CD4-positive, CD25-positive, alpha-beta regulatory T cell (primary cell): ENCODE data around the gene SPON1. TPM values are rescaled to one million over a fixed set of nuclear protein-coding genes. Genes with fewer than 3 reads are reported as not detected.

Source experiments
- ATAC-seq, 2 donors: fragments of 150-1000 bp; cut with Tn5 transposase; one replicate each; pipeline ENCODE4 v1.10.0; 2021; ENCODE audit warnings: low read depth in 2 of 2, moderate number of reproducible peaks in 2 of 2, moderate library complexity in 1 of 2
- DNase-seq, 3 donors: peaks; one replicate each; pipeline versions ENCODE4 v3.0.0 to v3.0.0-alpha.2; 2012 to 2022; ENCODE audit warnings: mixed read lengths in 1 of 3
- H3K27ac ChIP-seq: one replicate; pipeline ENCODE4 v1.7.0; 2013; ENCODE audit warnings: mild to moderate bottlenecking, low read length; ENCODE audit not compliant: insufficient read depth, poor library complexity, severe bottlenecking
- H3K27me3 ChIP-seq: one replicate; pipeline ENCODE4 v1.7.0; 2013; ENCODE audit warnings: low read length; ENCODE audit not compliant: control insufficient read depth, insufficient read depth
- H3K36me3 ChIP-seq: one replicate; pipeline ENCODE4 v1.7.0; 2013; ENCODE audit warnings: mild to moderate bottlenecking, low read length, moderate library complexity; ENCODE audit not compliant: control insufficient read depth, insufficient read depth
- H3K4me1 ChIP-seq: 2 replicates; pipeline ENCODE4 v1.7.0; 2013; ENCODE audit warnings: mild to moderate bottlenecking, low read length; ENCODE audit not compliant: insufficient read depth, control insufficient read depth, poor library complexity, severe bottlenecking
- H3K4me3 ChIP-seq: one replicate; pipeline ENCODE4 v1.7.0; 2013; ENCODE audit warnings: low read depth, mild to moderate bottlenecking, low read length, moderate library complexity
- H3K9me3 ChIP-seq, 2 experiments: 1 replicate in 1 of 2; 2 replicates in 1 of 2; pipeline ENCODE4 v1.7.0; 2013; ENCODE audit warnings: low read length in 2 of 2, mild to moderate bottlenecking in 1 of 2, moderate library complexity in 1 of 2; ENCODE audit not compliant: control insufficient read depth in 2 of 2
- H3K27ac Mint-ChIP-seq, 3 donors: one replicate each; pipeline ENCODE4 v1.8.0; 2020 to 2022; ENCODE audit warnings: mild to moderate bottlenecking in 3 of 3, mixed read lengths in 3 of 3, moderate library complexity in 2 of 3
- H3K27me3 Mint-ChIP-seq: one replicate; pipeline ENCODE4 v1.8.0; 2022; ENCODE audit warnings: mild to moderate bottlenecking, mixed read lengths
- H3K36me3 Mint-ChIP-seq: one replicate; pipeline ENCODE4 v1.8.0; 2020; ENCODE audit warnings: mixed read lengths
- H3K4me1 Mint-ChIP-seq, 4 donors: one replicate each; pipeline ENCODE4 v1.8.0; 2020 to 2022; ENCODE audit warnings: mixed read lengths in 4 of 4, mild to moderate bottlenecking in 1 of 4
- H3K4me3 Mint-ChIP-seq, 4 donors: one replicate each; pipeline ENCODE4 v1.8.0; 2020 to 2022; ENCODE audit warnings: mild to moderate bottlenecking in 4 of 4, mixed read lengths in 4 of 4, moderate library complexity in 3 of 4
- H3K9me3 Mint-ChIP-seq, 7 donors: one replicate each; pipeline ENCODE4 v1.8.0; 2020 to 2022; ENCODE audit warnings: mixed read lengths in 7 of 7, mild to moderate bottlenecking in 3 of 7, moderate library complexity in 2 of 7
- polyA plus RNA-seq, 4 donors: library from polyadenylated mRNA; unstranded; fragments of 300-500 nt; fragmentation: Illumina TruSeq; gene quantifications; one replicate each; pipeline ENCODE4 v1.2.3, GENCODE V29; 2021
- total RNA-seq: library from RNA; stranded (reverse); gene quantifications from one replicate; pipeline ENCODE4 v1.2.3, GENCODE V29; 2022

The SPON1 gene
- total RNA-seq, result 0.79 TPM
- polyA plus RNA-seq, result 1 to 10 TPM in 1 of 4 donors, under 1 TPM in 3; 0.45 to 1.2 (median 0.87) TPM

DNA sequence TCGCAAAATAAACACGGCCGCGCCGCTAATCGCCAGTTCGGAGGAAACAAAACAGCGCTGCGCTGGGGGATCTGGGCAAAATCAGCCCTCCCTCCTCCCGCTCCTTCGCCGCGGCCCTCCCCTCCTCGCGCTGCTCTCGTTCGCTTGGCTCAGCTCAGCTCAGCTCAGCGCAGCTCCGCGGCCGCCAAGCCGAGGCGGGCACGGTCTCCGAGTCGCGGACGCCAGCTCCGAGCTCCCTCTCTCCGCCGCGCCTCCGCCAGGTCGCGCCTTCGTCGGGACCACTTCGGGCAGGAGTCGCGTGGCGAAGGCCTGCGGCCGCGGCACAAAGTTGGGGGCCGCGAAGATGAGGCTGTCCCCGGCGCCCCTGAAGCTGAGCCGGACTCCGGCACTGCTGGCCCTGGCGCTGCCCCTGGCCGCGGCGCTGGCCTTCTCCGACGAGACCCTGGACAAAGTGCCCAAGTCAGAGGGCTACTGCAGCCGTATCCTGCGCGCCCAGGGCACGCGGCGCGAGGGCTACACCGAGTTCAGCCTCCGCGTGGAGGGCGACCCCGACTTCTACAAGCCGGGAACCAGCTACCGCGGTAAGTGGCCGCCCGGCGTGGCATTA lies at the start of gene SPON1:
Gene SPON1 (plus strand): TSS at position 162 of the 607 bp plus-strand sequence. CDS start 182 bp downstream, at position 344.
- H3K27me3 ChIP-seq, result peaks cover 46% of the 10 kb centered on the region
- Mint-ChIP-seq H3K27me3 (peaks cover 73% of the 10 kb centered on the region), H3K9me3 (peaks cover 0 to 2% (median 0%) of the 10 kb centered on the region in 7 donors), H3K4me3 (peak within 1 kb of the TSS in 3 of 4 donors; percentile 21 to 85 (median 64)), H3K4me1 (peaks cover 4 to 25% (median 5%) of the 10 kb centered on the region in 4 donors), H3K36me3 (no peaks in the 10 kb centered on the region), H3K27ac (no peak within 1 kb of the TSS)
- H3K27ac ChIP-seq, result no peak within 1 kb of the TSS
- no peak within 1 kb of the TSS for H3K4me3 ChIP-seq
- no peaks in the 10 kb centered on the region for H3K9me3 ChIP-seq
- peaks cover 21% of the 10 kb centered on the region for H3K4me1 ChIP-seq
- ATAC-seq (peak; percentile 50 to 53), DNase-seq (peak in 2 of 3 donors; percentile 30 to 31)
- no peaks in the 10 kb centered on the region for H3K36me3 ChIP-seq

DNA sequence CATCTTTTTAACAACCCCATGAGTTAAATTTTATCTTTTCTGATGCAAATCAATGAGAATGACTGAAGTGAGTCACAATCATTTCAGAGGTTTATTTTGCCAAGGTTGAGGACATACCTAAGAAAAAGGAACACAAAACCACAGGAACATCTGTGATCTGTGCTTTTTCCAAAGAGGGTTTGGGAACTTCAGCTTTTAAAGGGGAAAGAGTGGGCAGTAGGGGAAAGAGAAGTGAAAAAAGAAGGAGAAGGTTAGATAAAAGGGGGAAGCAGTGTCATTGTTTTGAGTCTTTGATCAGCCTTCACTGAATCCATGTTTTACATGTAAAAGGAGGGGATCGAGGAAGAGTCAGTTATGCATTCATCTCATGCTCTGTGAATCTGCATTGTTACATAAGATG lies 45.3 kb upstream of the SPON1 start:
- Histone ChIP-seq H3K27ac (no peak overlapping the region), H3K27me3 (no peaks in the 10 kb centered on the region), H3K4me3 (no peak overlapping the region), H3K4me1 (peaks cover 4% of the 10 kb centered on the region), H3K36me3 (no peaks in the 10 kb centered on the region), H3K9me3 (no peaks in the 10 kb centered on the region)
- Mint-ChIP-seq H3K9me3 (peaks cover 0 to 8% (median 2%) of the 10 kb centered on the region in 7 donors), H3K4me3 (no peak overlapping the region), H3K27ac (no peak overlapping the region), H3K4me1 (peaks cover 0 to 11% (median 5%) of the 10 kb centered on the region in 4 donors), H3K27me3 (peaks cover 48% of the 10 kb centered on the region), H3K36me3 (no peaks in the 10 kb centered on the region)
- DNase-seq (no peak), ATAC-seq (no peak)

DNA sequence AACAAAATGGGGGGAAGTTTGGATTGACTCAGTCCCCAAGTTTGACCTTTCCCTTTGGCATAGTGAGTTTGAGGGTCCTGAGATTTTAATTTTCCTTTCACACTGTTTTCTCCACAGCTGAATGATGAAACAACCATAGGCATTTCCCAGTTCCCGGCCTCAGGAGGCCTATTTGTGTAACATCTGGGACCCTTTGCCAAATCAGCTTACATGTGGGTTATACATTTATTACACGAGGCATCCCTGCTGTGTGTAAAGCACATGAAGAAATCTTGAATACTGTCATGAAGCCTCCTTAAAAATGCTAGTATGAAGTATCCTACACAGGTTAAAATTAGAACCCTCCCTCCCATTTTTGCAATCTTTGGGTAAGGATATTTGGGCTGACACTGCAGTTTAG lies 44.6 kb upstream of the SPON1 start:
- H3K27ac Mint-ChIP-seq, result no peak overlapping the region
- H3K27ac ChIP-seq, result no peak overlapping the region
- H3K4me1 ChIP-seq, result peaks cover 11% of the 10 kb centered on the region
- H3K36me3 ChIP-seq, result no peaks in the 10 kb centered on the region
- peaks cover 42% of the 10 kb centered on the region for H3K27me3 Mint-ChIP-seq
- no peaks in the 10 kb centered on the region for H3K27me3 ChIP-seq
- H3K9me3 ChIP-seq, result no peaks in the 10 kb centered on the region
- no peak for DNase-seq
- no peak overlapping the region for H3K4me3 ChIP-seq
- no peaks in the 10 kb centered on the region for H3K36me3 Mint-ChIP-seq
- ATAC-seq, result no peak
- no peak overlapping the region for H3K4me3 Mint-ChIP-seq
- peaks cover 0 to 17% (median 7%) of the 10 kb centered on the region in 4 donors for H3K4me1 Mint-ChIP-seq
- H3K9me3 Mint-ChIP-seq, result peaks cover 0 to 7% (median 1%) of the 10 kb centered on the region in 7 donors

DNA sequence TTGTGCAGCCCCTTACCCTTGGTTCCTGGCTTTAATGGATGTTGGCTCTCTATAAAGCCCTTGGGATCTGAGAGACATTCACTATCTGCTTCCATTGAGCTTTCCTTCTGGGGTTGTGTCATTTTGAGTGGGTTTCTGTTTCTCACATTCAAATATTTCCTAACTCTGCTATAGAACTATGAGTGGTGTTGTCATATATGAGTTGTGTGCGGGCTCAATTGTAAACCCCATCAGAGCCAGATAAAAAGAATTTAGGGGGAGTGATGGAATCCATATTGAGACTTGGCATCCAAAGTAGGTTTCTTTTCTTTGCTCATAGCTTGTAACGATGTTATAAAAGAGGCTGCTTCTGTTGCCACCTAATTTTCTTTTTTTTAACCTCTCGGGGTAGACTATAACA lies 41.8 kb upstream of the SPON1 start:
- H3K4me1 ChIP-seq, result peaks cover 34% of the 10 kb centered on the region
- ATAC-seq, result no peak
- no peaks in the 10 kb centered on the region for H3K36me3 Mint-ChIP-seq
- H3K9me3 Mint-ChIP-seq, result peaks cover 0 to 5% (median 0%) of the 10 kb centered on the region in 7 donors
- no peaks in the 10 kb centered on the region for H3K9me3 ChIP-seq
- H3K27me3 Mint-ChIP-seq, result peaks cover 34% of the 10 kb centered on the region
- no peak overlapping the region for H3K4me3 ChIP-seq
- peak overlapping the region in 1 of 3 donors; percentile 68 for H3K27ac Mint-ChIP-seq
- no peak overlapping the region for H3K27ac ChIP-seq
- H3K36me3 ChIP-seq, result no peaks in the 10 kb centered on the region
- no peak overlapping the region for H3K4me3 Mint-ChIP-seq
- peaks cover 19 to 45% (median 31%) of the 10 kb centered on the region in 4 donors for H3K4me1 Mint-ChIP-seq
- DNase-seq, result no peak
- H3K27me3 ChIP-seq, result no peaks in the 10 kb centered on the region

DNA sequence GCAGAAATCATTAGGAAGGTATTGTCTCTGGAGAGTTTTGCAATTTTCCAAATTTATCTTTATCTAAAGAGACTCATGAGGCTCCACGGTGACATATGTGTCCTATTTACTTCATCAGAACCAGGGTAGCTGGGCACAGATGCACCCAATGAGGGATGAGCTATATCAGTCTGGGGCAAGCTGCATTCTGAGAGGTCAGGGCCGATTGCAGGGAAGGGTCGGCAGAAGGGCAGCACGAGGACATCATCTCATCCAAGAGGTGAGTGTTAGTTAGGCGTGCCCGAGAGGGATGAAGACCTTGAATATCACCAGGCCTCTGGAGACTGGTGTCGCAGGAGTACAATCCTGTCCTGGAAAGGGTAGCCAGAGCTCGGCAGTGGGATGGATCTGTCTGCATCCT lies 41.0 kb upstream of the SPON1 start:
- Histone ChIP-seq H3K27ac (no peak overlapping the region), H3K4me1 (peaks cover 34% of the 10 kb centered on the region), H3K4me3 (no peak overlapping the region), H3K9me3 (no peaks in the 10 kb centered on the region), H3K36me3 (no peaks in the 10 kb centered on the region), H3K27me3 (no peaks in the 10 kb centered on the region)
- Mint-ChIP-seq H3K4me1 (peaks cover 21 to 48% (median 32%) of the 10 kb centered on the region in 4 donors), H3K27me3 (peaks cover 26% of the 10 kb centered on the region), H3K36me3 (no peaks in the 10 kb centered on the region), H3K27ac (peak overlapping the region in 2 of 3 donors; percentile 20 to 61), H3K4me3 (no peak overlapping the region), H3K9me3 (peaks cover 0 to 5% (median 0%) of the 10 kb centered on the region in 7 donors)
- DNase-seq (no peak), ATAC-seq (no peak)

DNA sequence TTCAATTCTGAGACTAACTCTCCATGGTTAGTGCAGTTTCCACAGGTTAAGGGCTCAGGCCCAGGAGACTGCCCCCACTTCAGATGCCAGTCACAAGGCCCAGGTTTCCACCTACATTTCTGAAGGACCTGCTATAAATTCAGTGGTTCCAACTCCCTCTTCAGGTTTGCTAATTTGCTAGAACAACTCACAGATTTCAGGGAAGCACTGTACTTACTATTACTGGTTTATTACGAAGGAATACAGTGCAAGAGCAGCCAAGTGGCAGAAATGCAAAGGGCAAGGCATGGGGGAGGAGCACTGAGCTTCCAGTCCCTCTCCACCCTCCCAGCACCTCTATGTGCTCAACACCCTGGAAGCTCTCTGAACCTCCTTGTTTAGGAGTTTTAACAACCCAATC lies 39.3 kb upstream of the SPON1 start:
- Histone ChIP-seq H3K4me3 (peak overlapping the region; percentile 74), H3K27ac (peak overlapping the region; percentile 65)

DNA sequence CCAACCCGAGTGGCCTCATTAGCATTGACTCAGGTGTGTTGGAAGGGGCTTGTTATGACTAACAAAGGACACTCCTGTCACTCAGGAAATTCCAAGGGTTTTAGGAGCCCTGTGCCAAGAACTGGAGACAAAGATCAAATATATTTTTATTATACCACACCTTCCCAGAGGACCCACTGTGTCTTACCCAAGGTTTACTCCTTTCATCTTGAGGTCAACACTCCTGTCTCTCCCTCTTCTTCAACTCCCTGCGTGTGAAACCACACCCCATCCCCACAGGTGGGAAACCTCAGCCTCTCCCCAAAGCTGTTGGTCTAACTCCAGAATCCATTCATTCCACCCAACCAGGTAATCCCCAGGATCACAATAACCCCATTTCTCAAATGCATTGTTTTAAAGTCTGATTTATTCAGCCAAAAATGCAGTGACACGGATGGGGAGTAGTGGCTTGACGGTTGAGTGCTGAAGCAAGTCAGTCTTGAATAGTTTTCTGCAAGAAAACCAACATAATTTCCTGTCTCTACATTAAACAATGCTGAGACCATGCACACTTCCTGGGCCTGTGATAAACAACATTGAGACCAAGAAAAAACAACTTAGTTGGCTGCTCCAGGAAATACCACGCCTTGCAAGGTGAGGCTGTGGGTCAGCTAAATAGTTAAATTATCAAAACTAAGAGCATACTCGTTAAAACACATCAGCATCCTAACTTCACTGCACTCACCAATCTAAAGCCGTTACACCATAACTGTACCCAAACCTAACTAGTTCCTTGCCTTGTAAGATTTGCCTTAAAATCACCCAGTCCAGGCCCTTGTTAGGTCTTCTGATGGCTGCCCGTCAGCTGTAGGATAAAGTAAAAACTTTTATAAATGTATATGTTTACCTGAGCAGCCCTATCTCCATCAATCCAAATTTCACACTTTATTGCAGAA lies 38.5 kb upstream of the SPON1 start:
- no peaks in the 10 kb centered on the region for H3K36me3 ChIP-seq
- peaks cover 0 to 8% (median 3%) of the 10 kb centered on the region in 7 donors for H3K9me3 Mint-ChIP-seq
- H3K27me3 Mint-ChIP-seq, result peaks cover 11% of the 10 kb centered on the region
- peak overlapping the region; percentile 96 to 100 (median 98) for H3K27ac Mint-ChIP-seq
- peak overlapping the region; percentile 74 for H3K4me3 ChIP-seq
- ATAC-seq (peak; percentile 87 to 93), DNase-seq (peak in 2 of 3 donors; percentile 43 to 79)
- H3K27ac ChIP-seq, result peak overlapping the region; percentile 65
- H3K4me1 ChIP-seq, result peaks cover 34% of the 10 kb centered on the region
- H3K9me3 ChIP-seq, result no peaks in the 10 kb centered on the region
- H3K4me1 Mint-ChIP-seq, result peaks cover 21 to 52% (median 36%) of the 10 kb centered on the region in 4 donors
- peaks cover 4% of the 10 kb centered on the region for H3K36me3 Mint-ChIP-seq
- H3K4me3 Mint-ChIP-seq, result peak overlapping the region; percentile 73 to 87 (median 78)
- H3K27me3 ChIP-seq, result no peaks in the 10 kb centered on the region

More for the DNA sequence above, 39.3 kb upstream of the SPON1 start:
- ATAC-seq (no peak), DNase-seq (no peak)
- Mint-ChIP-seq H3K4me1 (peaks cover 21 to 48% (median 34%) of the 10 kb centered on the region in 4 donors), H3K9me3 (peaks cover 0 to 8% (median 3%) of the 10 kb centered on the region in 7 donors), H3K4me3 (peak overlapping the region in 3 of 4 donors; percentile 51 to 83 (median 73)), H3K27me3 (peaks cover 14% of the 10 kb centered on the region), H3K36me3 (peaks cover 4% of the 10 kb centered on the region), H3K27ac (peak overlapping the region; percentile 96 to 100 (median 98))
- H3K4me1 ChIP-seq, result peaks cover 34% of the 10 kb centered on the region
- H3K27me3 ChIP-seq, result no peaks in the 10 kb centered on the region
- no peaks in the 10 kb centered on the region for H3K36me3 ChIP-seq
- H3K9me3 ChIP-seq, result no peaks in the 10 kb centered on the region
